IMR-90 (cell line): Measurements from ENCODE around the gene PSD2. TPM values are rescaled to one million over a fixed set of nuclear protein-coding genes. Genes with fewer than 3 reads are reported as not detected.

Source experiments
- ATAC-seq: fragments of 200-7000 bp; cut with Tn5 transposase; 2 replicates; pipeline ENCODE4 v1.9.1; 2020; ENCODE audit warnings: low read depth, mild to moderate bottlenecking, moderate library complexity
- BruUV-seq: library from RNA; stranded (reverse); fragments of 400-500 nt; replicated peaks from 2 replicates; lab custom pipeline; 2021; lab: Mats Ljungman, UMichigan
- CTCF ChIA-PET: fragments of 300-600 bp; formaldehyde crosslinking; extraction: SDS; loops from one replicate; lab custom pipeline; 2021; ENCODE audit warnings: antibody characterized with exemption; lab: Yijun Ruan, JAX
- POLR2A ChIA-PET: fragments of 300-600 bp; sonication (Branson Sonifier 250); formaldehyde crosslinking; loops from one replicate; lab custom pipeline; 2022; ENCODE audit warnings: antibody characterized with exemption; ENCODE audit not compliant: unreplicated experiment; lab: Charles Lee
- DNase-seq: peaks from one replicate; pipeline ENCODE4 v3.0.0; 2013
- H2AFZ ChIP-seq: replicated peaks from 2 replicates; pipeline ENCODE3; 2013; ENCODE audit warnings: low read length, mild to moderate bottlenecking; ENCODE audit not compliant: poor library complexity
- H2AK5ac ChIP-seq: 2 replicates; pipeline ENCODE4 v1.6.1; 2013; ENCODE audit warnings: low read depth, low read length, inconsistent platforms
- H2AK9ac ChIP-seq: replicated peaks from 2 replicates; pipeline ENCODE3; 2013; ENCODE audit warnings: mild to moderate bottlenecking, low read depth, low read length, moderate library complexity; ENCODE audit not compliant: poor library complexity
- H2BK120ac ChIP-seq: 2 replicates; pipeline ENCODE4 v1.6.1; 2013; ENCODE audit warnings: low read depth, low read length, inconsistent platforms
- H2BK15ac ChIP-seq: 3 replicates; pipeline ENCODE4 v1.6.1; 2013; ENCODE audit warnings: low read depth, low read length, inconsistent platforms
- H2BK20ac ChIP-seq: 2 replicates; pipeline ENCODE4 v1.6.1; 2013; ENCODE audit warnings: low read depth, mild to moderate bottlenecking, inconsistent platforms, low read length, moderate library complexity
- H2BK5ac ChIP-seq: 2 replicates; pipeline ENCODE4 v1.6.1; 2013; ENCODE audit warnings: mild to moderate bottlenecking, low read depth, low read length, inconsistent platforms; ENCODE audit not compliant: poor library complexity, severe bottlenecking
- H3K14ac ChIP-seq: replicated peaks from 2 replicates; pipeline ENCODE4 v1.6.1; 2013; ENCODE audit warnings: low read depth, low read length, inconsistent platforms
- H3K18ac ChIP-seq: 2 replicates; pipeline ENCODE4 v1.6.1; 2013; ENCODE audit warnings: low read depth, low read length, control low read depth
- H3K23ac ChIP-seq: 2 replicates; pipeline ENCODE4 v1.6.1; 2013; ENCODE audit warnings: low read depth, low read length, inconsistent platforms
- H3K27ac ChIP-seq: 2 replicates; pipeline ENCODE4 v1.5.1; 2013; ENCODE audit warnings: mild to moderate bottlenecking, control low read depth, low read length; ENCODE audit not compliant: insufficient read depth
- H3K27me3 ChIP-seq: 2 replicates; pipeline ENCODE4 v1.6.1; 2013; ENCODE audit warnings: low read length; ENCODE audit not compliant: control insufficient read depth, insufficient read depth
- H3K36me3 ChIP-seq: 2 replicates; pipeline ENCODE4 v1.6.1; 2013; ENCODE audit warnings: low read length, mixed read lengths; ENCODE audit not compliant: control insufficient read depth, insufficient read depth
- H3K4ac ChIP-seq: 2 replicates; pipeline ENCODE4 v1.6.1; 2013; ENCODE audit warnings: low read depth, low read length, inconsistent platforms
- H3K4me1 ChIP-seq: 2 replicates; pipeline ENCODE4 v1.6.1; 2013; ENCODE audit warnings: low read length, mixed read lengths; ENCODE audit not compliant: control insufficient read depth, insufficient read depth
- H3K4me2 ChIP-seq: 2 replicates; pipeline ENCODE4 v1.6.1; 2013; ENCODE audit warnings: low read depth, mild to moderate bottlenecking, control low read depth, low read length, moderate library complexity
- H3K4me3 ChIP-seq: 2 replicates; pipeline ENCODE4 v1.5.1; 2013; ENCODE audit warnings: low read depth, mild to moderate bottlenecking, control low read depth, low read length, moderate library complexity; ENCODE audit not compliant: insufficient read depth
- H3K56ac ChIP-seq: 2 replicates; pipeline ENCODE4 v1.6.1; 2013; ENCODE audit warnings: low read length, inconsistent platforms; ENCODE audit not compliant: insufficient read depth; ENCODE audit errors: extremely low read depth
- H3K79me1 ChIP-seq, 2 experiments: 2 replicates each; pipeline ENCODE4 v1.6.1; 2013; ENCODE audit warnings: low read length in 2 of 2, inconsistent platforms in 1 of 2, low read depth in 1 of 2
- H3K9ac ChIP-seq: 2 replicates; pipeline ENCODE4 v1.6.1; 2013; ENCODE audit warnings: low read depth, low read length, control low read depth
- H3K9me1 ChIP-seq: 2 replicates; pipeline ENCODE4 v1.6.1; 2013; ENCODE audit warnings: low read length, inconsistent platforms; ENCODE audit not compliant: insufficient read depth
- H3K9me3 ChIP-seq: 2 replicates; pipeline ENCODE4 v1.6.1; 2013; ENCODE audit warnings: low read length; ENCODE audit not compliant: control insufficient read depth, insufficient read depth
- H4K20me1 ChIP-seq: 2 replicates; pipeline ENCODE4 v1.6.1; 2013; ENCODE audit warnings: low read length, inconsistent platforms; ENCODE audit not compliant: insufficient read depth
- H4K5ac ChIP-seq: 2 replicates; pipeline ENCODE4 v1.6.1; 2013; ENCODE audit warnings: mild to moderate bottlenecking, low read depth, low read length, control low read depth
- H4K8ac ChIP-seq, 2 experiments: 2 replicates each; pipeline ENCODE4 v1.6.1; 2013; ENCODE audit warnings: low read depth in 2 of 2, low read length in 2 of 2, control low read depth in 1 of 2, inconsistent platforms in 1 of 2
- H4K91ac ChIP-seq: 2 replicates; pipeline ENCODE4 v1.6.1; 2013; ENCODE audit warnings: low read depth, low read length, inconsistent platforms; ENCODE audit not compliant: insufficient read depth
- BHLHE40 ChIP-seq: fragments of 150-350 bp; IDR thresholded peaks from 2 replicates; pipeline ENCODE4 v1.6.1; 2016; ENCODE audit warnings: mild to moderate bottlenecking, low read depth, low read length
- CEBPB ChIP-seq: IDR thresholded peaks from 2 replicates; pipeline ENCODE4 v1.6.1; 2012; ENCODE audit warnings: low read depth, low read length, improper control_type of control experiment
- CHD1 ChIP-seq: IDR thresholded peaks from 2 replicates; pipeline ENCODE4 v1.6.1; 2012; ENCODE audit warnings: low read depth, low read length, improper control_type of control experiment
- FOS ChIP-seq: fragments of 150-350 bp; IDR thresholded peaks from 2 replicates; pipeline ENCODE4 v1.6.1; 2016; ENCODE audit warnings: low read depth, low read length
- MAFK ChIP-seq: IDR thresholded peaks from 2 replicates; pipeline ENCODE4 v1.6.1; 2012; ENCODE audit warnings: low read depth, low read length, improper control_type of control experiment
- MAZ ChIP-seq: IDR thresholded peaks from 2 replicates; pipeline ENCODE4 v1.6.1; 2012; ENCODE audit warnings: low read depth, mild to moderate bottlenecking, low read length, improper control_type of control experiment, moderate library complexity, borderline replicate concordance
- MXI1 ChIP-seq: IDR thresholded peaks from 2 replicates; pipeline ENCODE4 v1.6.1; 2012; ENCODE audit warnings: low read depth, mild to moderate bottlenecking, low read length, moderate library complexity, borderline replicate concordance
- NFE2L2 ChIP-seq: fragments of 150-350 bp; IDR thresholded peaks from 2 replicates; pipeline ENCODE4 v1.6.1; 2016; ENCODE audit warnings: low read depth, mild to moderate bottlenecking, low read length
- POLR2A ChIP-seq: IDR thresholded peaks from 2 replicates; pipeline ENCODE4 v1.6.1; 2012; ENCODE audit warnings: mild to moderate bottlenecking, low read depth, low read length
- RAD21 ChIP-seq: IDR thresholded peaks from 2 replicates; pipeline ENCODE4 v1.6.1; 2012; ENCODE audit warnings: low read length, improper control_type of control experiment
- RCOR1 ChIP-seq: IDR thresholded peaks from 2 replicates; pipeline ENCODE4 v1.6.1; 2012; ENCODE audit warnings: mild to moderate bottlenecking, low read length, improper control_type of control experiment; ENCODE audit not compliant: insufficient replicate concordance
- RFX5 ChIP-seq: IDR thresholded peaks from 2 replicates; pipeline ENCODE4 v1.8.0; 2012; ENCODE audit warnings: low read depth, mild to moderate bottlenecking, low read length, moderate library complexity
- SMC3 ChIP-seq: fragments of 150-350 bp; IDR thresholded peaks from 2 replicates; pipeline ENCODE4 v1.6.1; 2016; ENCODE audit warnings: low read depth, mild to moderate bottlenecking, antibody characterized with exemption, low read length, moderate library complexity
- WGBS, 2 experiments: methylation state at CpG; one replicate each; pipeline versions ENCODE4 v1.1.5 to v1.1.7; 2013; ENCODE audit warnings: missing lambda C conversion rate in 2 of 2; ENCODE audit not compliant: insufficient read length in 1 of 2; ENCODE audit errors: extremely low coverage in 2 of 2; 5-methylcytosine and 5-hydroxymethylcytosine counted together
- dilution Hi-C: fragments of 300-500 bp; cut with HindIII; formaldehyde crosslinking; loops from one replicate; pipeline ENCODE4 v1.14.3; 2018; ENCODE audit warnings: low sequenced_read_pairs; ENCODE audit not compliant: unreplicated experiment
- in situ Hi-C: fragments of 300-500 bp; cut with MboI; formaldehyde crosslinking; loops from 3 replicates; pipeline ENCODE4 v1.14.3; 2019; ENCODE audit warnings: low sequenced_read_pairs, inconsistent platforms, mixed read lengths
- intact Hi-C: fragments of 100-400 bp; cut with micrococcal nuclease; formaldehyde crosslinking; loops from 2 replicates; pipeline ENCODE4 v1.10.0; 2022
- polyA plus RNA-seq, 3 experiments: library from polyadenylated mRNA; depleted of rRNA; stranded (reverse); fragments of >200 nt; gene quantifications; 2 replicates each; pipeline ENCODE4 v1.2.3, GENCODE V29; 2012; ENCODE audit warnings: low replicate concordance in 1 of 3
- total RNA-seq: library from RNA; depleted of rRNA; stranded (reverse); fragments of >200 nt; gene quantifications from 2 replicates; pipeline ENCODE4 v1.2.3, GENCODE V29; 2012
- TF ChIP-seq, protein P1 (sequence below): fragments of 150-350 bp; IDR thresholded peaks from 2 replicates; pipeline ENCODE4 v1.6.1; 2016; ENCODE audit warnings: low read depth, mild to moderate bottlenecking, low read length, moderate library complexity, borderline replicate concordance
- TF ChIP-seq, protein P2 (sequence below): fragments of 150-350 bp; IDR thresholded peaks from 2 replicates; pipeline ENCODE4 v1.6.1; 2017; ENCODE audit warnings: mild to moderate bottlenecking, antibody characterized with exemption, low read length, low read depth
- TF ChIP-seq, protein P3 (sequence below): conservative IDR thresholded peaks from 2 replicates; pipeline ENCODE4 v1.5.1; 2012; ENCODE audit warnings: mild to moderate bottlenecking, low read depth, low read length, improper control_type of control experiment

Gene PSD2
- total and polyA plus RNA-seq, 2 of the 4 experiments (the other 2 are of a cell fraction): 0.05 TPM; not detected in 1

DNA sequence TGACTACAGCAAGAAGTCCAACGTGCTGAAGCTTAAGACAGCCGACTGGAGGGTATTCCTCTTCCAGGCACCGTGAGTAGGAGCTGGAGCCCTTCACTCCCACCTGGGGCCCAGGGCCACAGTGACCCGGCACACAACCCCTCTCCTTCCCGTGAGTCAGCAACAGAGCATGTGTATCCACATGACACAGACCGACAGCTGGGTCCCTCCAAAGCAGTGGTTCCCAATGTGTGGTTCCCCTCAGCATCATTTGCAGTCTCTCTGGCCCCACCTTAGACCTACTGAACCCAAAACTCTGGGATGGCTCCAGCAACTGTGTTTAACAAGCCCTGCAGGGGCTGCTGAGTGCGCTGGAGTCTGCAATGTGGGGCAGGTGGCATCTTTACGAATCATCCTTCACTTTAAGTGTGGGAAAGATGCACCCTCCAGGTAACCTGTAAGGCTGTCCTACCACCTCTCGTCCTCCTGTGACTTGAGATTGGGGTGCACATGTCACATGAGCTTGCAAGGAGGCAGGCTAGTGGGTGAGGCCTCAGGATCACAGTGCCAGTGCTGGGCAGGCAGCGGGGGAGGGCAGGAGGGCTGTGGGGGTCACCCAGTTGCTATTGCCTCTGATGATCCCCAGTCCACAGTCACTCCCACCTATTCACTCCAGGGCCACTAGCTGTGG, 42.2 kb downstream of the PSD2 start:
- no peaks in the 10 kb centered on the region for H3K4me1 ChIP-seq
- dilution Hi-C loops (no loop called here), in situ Hi-C loops (no loop called here), intact Hi-C loops (no loop called here)
- no peak overlapping the region for H4K91ac ChIP-seq
- no peaks in the 10 kb centered on the region for H3K79me1 ChIP-seq
- BruUV-seq: no TSS peak
- no peak overlapping the region for H2BK120ac ChIP-seq
- no peak overlapping the region for H3K4ac ChIP-seq
- H3K9me1 ChIP-seq: no peaks in the 10 kb centered on the region
- no peak overlapping the region for H2BK15ac ChIP-seq
- TF ChIP-seq FOS: no peak
- no peak for TF ChIP-seq BHLHE40
- no peak for TF ChIP-seq RAD21
- no peak for TF ChIP-seq RFX5
- no peak for TF ChIP-seq POLR2A
- TF ChIP-seq, protein P1, sequence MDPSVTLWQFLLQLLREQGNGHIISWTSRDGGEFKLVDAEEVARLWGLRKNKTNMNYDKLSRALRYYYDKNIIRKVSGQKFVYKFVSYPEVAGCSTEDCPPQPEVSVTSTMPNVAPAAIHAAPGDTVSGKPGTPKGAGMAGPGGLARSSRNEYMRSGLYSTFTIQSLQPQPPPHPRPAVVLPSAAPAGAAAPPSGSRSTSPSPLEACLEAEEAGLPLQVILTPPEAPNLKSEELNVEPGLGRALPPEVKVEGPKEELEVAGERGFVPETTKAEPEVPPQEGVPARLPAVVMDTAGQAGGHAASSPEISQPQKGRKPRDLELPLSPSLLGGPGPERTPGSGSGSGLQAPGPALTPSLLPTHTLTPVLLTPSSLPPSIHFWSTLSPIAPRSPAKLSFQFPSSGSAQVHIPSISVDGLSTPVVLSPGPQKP: no peak
- no peak for TF ChIP-seq NFE2L2
- no peak for TF ChIP-seq MAFK
- no peak for TF ChIP-seq MXI1
- TF ChIP-seq CHD1: no peak
- TF ChIP-seq RCOR1: no peak
- TF ChIP-seq, protein P2, sequence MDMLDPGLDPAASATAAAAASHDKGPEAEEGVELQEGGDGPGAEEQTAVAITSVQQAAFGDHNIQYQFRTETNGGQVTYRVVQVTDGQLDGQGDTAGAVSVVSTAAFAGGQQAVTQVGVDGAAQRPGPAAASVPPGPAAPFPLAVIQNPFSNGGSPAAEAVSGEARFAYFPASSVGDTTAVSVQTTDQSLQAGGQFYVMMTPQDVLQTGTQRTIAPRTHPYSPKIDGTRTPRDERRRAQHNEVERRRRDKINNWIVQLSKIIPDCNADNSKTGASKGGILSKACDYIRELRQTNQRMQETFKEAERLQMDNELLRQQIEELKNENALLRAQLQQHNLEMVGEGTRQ: no peak
- no peak for TF ChIP-seq SMC3
- TF ChIP-seq, protein P3, sequence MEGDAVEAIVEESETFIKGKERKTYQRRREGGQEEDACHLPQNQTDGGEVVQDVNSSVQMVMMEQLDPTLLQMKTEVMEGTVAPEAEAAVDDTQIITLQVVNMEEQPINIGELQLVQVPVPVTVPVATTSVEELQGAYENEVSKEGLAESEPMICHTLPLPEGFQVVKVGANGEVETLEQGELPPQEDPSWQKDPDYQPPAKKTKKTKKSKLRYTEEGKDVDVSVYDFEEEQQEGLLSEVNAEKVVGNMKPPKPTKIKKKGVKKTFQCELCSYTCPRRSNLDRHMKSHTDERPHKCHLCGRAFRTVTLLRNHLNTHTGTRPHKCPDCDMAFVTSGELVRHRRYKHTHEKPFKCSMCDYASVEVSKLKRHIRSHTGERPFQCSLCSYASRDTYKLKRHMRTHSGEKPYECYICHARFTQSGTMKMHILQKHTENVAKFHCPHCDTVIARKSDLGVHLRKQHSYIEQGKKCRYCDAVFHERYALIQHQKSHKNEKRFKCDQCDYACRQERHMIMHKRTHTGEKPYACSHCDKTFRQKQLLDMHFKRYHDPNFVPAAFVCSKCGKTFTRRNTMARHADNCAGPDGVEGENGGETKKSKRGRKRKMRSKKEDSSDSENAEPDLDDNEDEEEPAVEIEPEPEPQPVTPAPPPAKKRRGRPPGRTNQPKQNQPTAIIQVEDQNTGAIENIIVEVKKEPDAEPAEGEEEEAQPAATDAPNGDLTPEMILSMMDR: no peak
- no peak for TF ChIP-seq CEBPB
- TF ChIP-seq MAZ: no peak
- no peak overlapping the region for H3K4me2 ChIP-seq
- H2AK5ac ChIP-seq: no peak overlapping the region
- H3K14ac ChIP-seq: no peak overlapping the region
- H3K27ac ChIP-seq: no peak overlapping the region
- H3K4me3 ChIP-seq: no peak overlapping the region
- H4K8ac ChIP-seq: no peak overlapping the region
- DNase-seq: no peak
- no peak overlapping the region for H3K23ac ChIP-seq
- ChIA-PET POLR2A (no interaction called here), CTCF (no interaction called here)
- H4K20me1 ChIP-seq: no peaks in the 10 kb centered on the region
- WGBS, 2 experiments: 60% methylated on average over 3 of the region's 10 CpGs; no CpG with 5 or more reads in 1 of the 2 experiments
- H2AFZ ChIP-seq: no peak overlapping the region
- no peaks in the 10 kb centered on the region for H3K9me3 ChIP-seq
- H3K56ac ChIP-seq: no peak overlapping the region
- H3K18ac ChIP-seq: no peak overlapping the region
- H2AK9ac ChIP-seq: no peak overlapping the region
- no peak overlapping the region for H3K9ac ChIP-seq
- H4K5ac ChIP-seq: no peak overlapping the region
- peaks cover 19% of the 10 kb centered on the region for H3K27me3 ChIP-seq
- no peak overlapping the region for H2BK20ac ChIP-seq
- no peak overlapping the region for H2BK5ac ChIP-seq
- no peak for ATAC-seq
- no peaks in the 10 kb centered on the region for H3K36me3 ChIP-seq
